GM21529 (cell line): Measurements from ENCODE around the gene ZNF710.
"Not testable (repeated sequence)": the region's sequence is repeated elsewhere in the genome, so short reads cannot be mapped to it uniquely, and the experiment has no call there.

Source experiments
- ATAC-seq: cut with Tn5 transposase; IDR thresholded peaks from one replicate; pipeline ENCODE4 v1.9.1; 2021; ENCODE audit not compliant: unreplicated experiment

ZNF710 gene, protein sequence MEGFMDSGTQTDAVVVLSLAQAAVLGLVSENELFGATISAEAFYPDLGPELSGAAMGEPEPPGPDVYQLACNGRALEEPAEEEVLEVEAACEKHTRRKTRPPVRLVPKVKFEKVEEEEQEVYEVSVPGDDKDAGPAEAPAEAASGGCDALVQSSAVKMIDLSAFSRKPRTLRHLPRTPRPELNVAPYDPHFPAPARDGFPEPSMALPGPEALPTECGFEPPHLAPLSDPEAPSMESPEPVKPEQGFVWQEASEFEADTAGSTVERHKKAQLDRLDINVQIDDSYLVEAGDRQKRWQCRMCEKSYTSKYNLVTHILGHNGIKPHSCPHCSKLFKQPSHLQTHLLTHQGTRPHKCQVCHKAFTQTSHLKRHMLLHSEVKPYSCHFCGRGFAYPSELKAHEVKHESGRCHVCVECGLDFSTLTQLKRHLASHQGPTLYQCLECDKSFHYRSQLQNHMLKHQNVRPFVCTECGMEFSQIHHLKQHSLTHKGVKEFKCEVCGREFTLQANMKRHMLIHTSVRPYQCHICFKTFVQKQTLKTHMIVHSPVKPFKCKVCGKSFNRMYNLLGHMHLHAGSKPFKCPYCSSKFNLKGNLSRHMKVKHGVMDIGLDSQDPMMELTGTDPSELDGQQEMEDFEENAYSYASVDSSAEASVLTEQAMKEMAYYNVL

DNA sequence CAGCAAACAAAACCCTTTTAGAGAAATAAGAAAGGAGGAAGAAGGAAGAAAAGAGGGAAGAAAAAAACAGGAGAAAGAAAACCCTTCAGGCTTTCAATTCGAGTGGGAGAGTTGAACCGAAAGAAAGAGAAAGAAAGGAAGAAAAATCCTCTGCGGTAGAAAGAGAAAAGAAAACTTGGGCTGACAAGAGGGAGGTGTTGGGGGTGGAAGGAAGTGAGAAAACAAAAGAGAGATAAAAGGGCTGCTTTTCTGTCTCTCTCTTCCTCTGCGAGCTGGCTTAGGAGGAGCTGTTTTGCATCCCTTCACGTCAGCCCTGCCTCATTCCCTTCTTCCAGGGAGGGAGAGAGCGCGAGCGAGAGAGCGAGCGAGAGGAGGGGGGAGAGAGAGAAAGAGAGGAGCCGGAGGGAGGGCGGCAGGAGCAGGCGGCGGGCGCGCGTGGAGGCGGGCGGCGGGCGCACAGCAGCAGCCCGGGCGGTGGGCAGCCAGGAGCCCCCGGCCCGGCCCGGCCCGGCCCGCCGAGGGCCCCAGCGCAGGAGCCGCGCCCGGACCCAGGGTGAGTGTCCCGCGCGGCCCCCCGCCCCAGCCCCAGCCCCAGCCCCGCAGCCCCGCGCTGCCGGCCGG, at the start of gene ZNF710:
ZNF710 (plus strand) TSS at position 263 of the 621 bp plus-strand sequence. CDS start 65,814 bp downstream, outside the sequence.
- peak; percentile 39 for ATAC-seq

DNA sequence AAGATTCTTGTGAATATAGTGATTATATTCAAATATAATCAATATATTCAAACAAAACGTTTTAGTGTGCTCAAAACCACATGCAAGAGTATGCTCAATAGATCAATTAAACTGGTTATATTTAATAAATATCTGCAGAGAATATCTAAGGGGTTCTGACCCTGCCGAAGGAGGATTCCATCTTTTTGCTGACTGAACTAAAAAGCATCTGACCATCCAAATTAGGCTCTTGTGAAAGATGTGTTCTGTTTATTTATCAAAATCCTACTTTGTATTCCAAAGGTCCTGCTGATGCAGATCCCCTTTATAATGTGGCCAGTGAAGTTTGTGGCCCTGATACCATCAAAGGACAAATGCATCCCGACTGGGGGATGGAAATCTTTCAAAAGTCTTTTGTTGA, 46.6 kb upstream of the ZNF710 start:
- no peak for ATAC-seq

DNA sequence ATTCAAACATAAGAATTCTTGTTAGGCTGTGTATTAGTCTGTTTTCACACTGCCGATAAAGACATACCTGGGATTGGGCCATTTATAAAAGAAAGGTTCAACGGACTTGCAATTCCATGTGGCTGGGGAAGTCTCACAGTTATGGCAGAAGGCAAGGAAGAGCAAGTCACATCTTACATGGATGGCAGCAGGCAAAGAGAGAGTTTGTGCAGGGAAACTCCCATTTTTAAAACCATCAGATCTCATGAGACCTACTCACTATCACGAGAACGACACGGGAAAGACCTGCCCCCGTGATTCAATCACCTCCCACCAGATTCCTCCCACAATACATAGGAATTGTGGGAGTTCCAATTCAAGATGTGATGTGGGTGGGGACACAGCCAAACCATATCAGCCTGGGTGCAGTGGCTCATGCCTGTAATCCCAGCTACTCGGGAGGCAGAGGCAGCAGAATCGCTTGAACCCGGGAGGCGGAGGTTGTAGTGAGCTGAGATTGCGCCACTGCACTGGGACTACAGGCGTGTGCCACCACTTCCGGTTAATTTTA, 45.6 kb upstream of the ZNF710 start:
- not testable (repeated sequence) for ATAC-seq

DNA sequence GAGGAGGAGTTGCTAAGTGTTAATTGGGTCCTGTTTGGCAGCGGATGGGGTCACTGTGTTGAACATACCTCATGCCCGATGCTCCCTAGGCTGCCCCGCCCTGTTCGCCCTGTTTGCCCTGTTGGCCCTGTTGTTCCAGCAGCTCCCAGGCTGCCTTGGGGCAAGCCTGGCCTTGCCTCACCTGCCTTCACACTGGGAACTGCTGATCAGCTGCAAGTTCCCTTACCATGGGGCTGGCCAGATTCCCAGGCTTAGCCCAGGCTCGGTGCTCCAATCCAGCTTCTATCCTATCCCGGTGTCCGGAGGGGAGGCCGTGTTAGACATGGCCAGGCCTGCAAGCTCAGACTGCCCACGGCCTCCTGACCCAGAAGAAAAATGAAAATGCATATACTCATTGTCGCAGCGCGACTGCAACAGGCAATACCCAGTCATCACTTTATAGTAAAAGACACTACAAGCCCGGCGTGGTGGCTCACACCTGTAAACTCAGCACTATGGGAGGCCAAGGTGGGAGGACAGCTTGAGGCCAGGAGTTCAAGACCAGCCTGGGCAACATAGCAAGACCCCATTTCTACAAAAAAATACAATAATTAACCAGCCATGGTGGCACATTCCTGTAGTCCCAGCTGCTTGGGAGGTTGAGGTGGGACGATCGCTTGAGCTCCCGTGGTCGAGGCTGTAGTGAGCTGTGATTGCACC, 42.9 kb upstream of the ZNF710 start:
- ATAC-seq: no peak

DNA sequence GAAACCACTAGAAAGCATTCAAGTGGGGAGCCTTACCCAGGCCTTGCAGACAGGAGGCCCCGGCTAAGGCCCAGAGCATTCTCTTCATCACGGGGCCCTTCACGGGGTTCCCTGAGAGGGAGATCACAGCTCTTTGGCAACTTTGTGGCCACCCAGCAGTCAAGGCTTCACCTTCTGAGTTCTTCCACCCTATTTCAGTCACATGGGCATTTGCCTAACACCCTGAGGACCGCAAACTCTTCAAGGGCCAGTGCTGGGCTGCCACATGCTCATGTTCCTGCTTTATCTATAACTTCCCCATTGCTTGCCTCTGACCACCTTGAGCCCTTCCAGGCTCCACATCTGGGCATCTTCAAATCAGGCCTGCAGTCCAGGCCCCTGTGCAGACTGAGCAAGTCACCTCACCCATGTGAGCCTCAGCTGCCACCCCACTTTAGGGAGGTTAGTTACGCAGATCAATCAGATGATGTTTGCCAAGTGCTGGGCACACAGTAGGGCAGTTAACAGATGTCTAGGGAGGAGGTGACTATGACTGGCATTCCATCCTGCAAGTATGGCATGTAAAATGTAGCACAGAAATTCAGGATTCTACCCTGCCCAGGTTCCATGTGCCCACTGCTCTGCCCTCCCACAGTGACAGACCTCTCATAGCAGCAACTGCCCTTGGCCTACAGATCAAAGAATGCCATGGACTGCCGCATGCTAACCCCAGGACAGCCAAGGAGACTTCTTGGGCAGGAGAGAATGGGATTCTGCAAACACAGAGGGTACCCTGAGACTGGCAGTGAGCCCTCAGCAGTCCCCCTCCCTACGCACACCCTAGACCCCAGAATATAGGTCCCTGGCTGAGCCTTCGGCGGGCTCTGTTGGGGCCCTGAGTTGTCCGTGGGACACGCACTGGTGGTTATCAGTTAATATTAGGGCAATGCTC, 37.6 kb upstream of the ZNF710 start:
- ATAC-seq: no peak

DNA sequence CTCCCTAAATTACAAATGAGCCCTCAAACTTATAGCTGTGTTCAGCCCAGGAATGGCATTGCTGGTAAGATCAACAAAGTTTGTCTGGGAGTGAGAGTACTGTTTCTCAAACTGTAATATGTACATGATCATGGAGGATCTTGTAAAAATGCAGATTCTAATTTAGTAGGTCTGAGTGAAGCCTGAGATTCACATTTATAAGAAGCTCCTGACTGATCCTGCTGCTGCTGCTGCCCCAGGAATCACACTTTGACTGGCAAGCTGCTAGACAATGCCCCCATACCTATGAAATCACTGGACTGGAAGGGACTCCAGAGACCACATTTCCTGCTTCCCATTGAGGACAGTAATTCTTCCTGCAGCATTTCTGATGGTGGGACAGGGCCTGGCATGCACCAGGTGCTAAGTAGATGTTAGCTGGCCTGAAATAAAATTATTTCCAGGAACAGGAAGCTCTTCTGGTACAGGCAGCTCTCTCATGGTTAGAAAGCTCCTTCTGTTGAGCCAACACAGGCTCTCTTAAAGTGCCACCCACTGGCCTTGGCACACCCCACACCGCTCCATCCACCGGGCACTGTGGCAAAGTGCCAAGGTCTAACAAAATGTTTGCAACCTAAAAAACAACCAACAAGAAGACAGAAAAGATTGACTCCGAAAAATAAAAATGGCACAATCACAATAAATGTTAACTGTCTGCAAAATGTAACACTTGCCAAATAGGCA, 36.7 kb upstream of the ZNF710 start:
- no peak for ATAC-seq

DNA sequence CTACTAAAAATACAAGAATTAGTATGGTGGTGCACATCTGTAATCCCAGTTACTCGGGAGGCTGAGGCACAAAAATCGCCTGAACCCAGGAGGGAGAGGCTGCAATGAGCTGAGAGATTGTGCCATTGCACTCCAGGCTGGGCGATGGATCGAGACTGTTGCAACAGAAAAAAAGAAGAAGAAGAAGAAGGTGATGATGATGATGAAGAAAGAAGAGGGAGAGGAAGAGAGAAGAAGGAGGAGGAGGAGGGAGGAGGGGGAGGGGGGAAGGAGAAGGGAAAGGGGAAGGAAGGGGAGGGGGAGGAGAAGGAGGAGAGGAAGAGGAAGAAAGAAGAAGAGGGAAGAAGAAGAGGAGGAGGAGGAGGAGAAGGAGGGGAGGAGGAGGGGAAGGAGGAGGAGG, 33.2 kb upstream of the ZNF710 start:
- no peak for ATAC-seq

DNA sequence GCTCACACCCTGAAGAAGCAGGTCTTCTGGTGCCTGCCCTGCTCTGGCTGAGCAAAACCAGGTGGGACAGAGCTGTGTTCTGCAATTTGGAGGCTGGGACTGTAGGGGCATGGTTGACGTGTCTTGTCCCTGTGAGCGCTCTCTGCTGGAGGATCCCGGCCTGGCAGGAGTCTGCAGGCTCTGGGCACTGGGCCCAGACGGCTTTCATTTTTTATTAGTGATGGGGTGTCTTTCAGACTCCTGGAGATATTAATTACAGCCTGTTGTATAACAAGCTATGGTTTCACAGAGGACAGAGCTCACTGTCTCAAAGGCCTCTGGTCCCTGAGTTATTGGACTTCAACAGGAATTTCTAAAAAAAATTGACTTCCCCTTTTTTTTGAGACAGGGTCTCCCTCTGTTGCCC, 29.5 kb upstream of the ZNF710 start:
- peak; percentile 85 for ATAC-seq

DNA sequence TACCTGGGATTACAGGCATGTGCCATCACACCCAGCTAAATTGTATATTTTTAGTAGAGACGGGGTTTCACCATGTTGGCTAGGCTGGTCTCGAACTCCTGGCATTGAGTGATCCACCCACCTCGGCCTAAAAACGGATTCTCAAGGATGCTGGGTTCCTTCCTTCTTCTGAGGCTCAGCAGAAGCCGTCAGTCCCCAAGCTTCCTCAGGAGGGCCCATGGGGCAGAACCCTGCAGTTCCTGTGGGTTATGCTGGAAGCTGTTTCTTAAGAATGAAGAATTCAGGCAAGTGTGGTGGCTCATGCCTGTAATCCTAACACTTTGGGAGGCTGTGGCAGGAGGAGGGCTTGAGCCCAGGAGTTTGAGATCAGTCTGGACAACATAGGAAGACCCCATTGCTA, 29.0 kb upstream of the ZNF710 start:
- no peak for ATAC-seq

DNA sequence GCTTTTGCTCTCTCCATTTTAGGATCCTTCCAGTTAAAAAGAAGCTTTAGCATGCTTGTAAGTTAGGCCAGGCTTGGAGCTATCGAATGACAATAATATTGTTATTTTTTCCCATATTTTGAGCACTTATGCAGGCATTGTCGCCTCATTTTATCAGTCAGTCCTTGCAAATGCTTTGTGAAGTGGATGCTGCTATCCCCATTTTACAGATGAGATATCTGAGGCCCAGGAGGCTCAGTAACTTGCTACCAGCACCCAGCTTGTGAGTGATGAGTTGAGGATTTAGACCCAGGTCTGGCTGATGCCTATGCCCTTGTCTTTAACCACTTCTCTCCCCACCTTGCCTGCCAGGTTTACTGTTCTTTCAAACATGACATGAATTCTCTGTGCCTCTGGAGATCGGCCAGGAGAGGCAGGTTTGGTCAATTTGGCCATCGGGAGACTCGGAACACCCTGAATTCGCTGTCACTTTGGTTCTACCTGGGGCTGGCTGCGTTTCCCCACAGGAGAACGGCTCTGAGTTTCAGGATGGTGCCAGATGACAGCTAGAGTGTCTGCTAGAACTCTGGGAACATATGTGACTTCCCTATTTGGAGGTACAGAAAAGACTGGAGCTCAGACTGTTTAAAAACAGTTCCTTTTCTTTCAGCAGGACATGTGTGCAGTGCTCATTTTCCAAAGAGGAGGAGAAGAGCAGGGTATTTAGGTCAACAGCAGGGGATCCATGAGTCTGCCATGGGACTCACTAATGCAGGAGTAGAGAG, 25.5 kb upstream of the ZNF710 start:
- ATAC-seq: no peak

DNA sequence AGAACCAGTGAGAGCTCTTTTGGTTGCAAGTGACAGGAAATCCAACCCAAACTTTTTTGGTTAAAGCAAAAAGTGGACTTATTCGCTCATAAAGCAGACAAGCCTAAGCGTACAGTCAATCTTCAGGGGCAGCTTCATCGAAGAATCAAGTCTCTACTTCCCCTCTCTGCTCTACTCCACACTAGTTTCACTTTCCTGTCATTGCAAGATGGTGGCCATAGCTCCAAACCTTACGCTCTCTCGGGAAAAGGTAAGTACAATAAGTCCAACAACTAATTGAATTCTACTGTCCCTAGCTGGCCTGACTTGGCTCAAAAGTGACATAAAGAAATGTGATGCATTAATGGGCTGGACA, 24.9 kb upstream of the ZNF710 start:
- ATAC-seq: no peak

DNA sequence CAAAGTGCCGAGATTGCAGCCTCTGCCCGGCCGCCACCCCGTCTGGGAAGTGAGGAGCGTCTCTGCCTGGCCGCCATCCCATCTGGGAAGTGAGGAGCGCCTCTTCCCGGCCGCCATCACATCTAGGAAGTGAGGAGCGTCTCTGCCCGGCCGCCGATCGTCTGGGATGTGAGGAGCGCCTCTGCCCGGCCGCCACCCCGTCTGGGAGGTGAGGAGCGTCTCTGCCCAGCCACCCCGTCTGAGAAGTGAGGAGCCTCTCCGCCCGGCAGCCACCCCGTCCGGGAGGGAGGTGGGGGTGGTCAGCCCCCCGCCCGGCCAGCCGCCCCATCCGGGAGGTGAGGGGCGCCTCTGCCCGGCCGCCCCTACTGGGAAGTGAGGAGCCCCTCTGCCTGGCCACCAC, 23.3 kb upstream of the ZNF710 start:
- ATAC-seq: not testable (repeated sequence)

DNA sequence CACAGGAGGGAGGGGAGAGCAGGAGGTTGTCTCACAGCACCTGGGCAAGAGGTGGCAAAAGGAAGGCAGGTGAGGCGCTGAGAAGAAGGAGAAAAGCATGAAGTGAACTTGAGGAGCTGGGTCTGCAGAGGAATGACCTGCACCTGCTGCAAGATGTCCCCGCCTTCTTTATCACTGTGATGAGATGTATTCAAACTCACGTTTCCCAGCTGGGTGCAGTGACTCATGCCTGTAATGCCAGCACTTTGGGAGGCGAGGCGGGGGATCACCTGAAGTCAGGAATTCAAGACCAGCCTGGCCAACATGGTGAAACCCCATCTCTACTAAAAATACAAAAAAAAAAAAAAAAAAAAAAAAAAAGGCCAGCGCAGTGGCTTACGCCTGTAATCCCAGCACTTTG, 22.2 kb upstream of the ZNF710 start:
- ATAC-seq: no peak

DNA sequence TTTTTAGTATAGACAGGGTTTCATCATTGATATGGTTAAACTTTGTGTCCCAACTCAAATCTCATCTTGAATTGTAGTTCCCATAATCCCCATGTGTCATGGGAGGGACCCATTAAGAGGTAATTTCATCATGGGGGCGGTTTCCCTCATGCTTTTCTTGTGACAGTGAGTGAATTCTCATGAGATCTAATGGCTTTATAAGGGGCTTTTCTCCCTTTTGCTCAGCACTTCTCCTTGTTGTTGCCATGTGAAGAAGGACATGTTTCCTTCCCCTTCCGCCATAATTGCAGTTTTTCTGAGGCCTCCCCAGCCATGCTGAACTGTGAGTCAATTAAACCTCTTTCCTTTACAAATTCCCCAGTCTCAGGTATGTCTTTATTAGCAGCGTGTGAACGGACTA, 20.2 kb upstream of the ZNF710 start:
- ATAC-seq: no peak

DNA sequence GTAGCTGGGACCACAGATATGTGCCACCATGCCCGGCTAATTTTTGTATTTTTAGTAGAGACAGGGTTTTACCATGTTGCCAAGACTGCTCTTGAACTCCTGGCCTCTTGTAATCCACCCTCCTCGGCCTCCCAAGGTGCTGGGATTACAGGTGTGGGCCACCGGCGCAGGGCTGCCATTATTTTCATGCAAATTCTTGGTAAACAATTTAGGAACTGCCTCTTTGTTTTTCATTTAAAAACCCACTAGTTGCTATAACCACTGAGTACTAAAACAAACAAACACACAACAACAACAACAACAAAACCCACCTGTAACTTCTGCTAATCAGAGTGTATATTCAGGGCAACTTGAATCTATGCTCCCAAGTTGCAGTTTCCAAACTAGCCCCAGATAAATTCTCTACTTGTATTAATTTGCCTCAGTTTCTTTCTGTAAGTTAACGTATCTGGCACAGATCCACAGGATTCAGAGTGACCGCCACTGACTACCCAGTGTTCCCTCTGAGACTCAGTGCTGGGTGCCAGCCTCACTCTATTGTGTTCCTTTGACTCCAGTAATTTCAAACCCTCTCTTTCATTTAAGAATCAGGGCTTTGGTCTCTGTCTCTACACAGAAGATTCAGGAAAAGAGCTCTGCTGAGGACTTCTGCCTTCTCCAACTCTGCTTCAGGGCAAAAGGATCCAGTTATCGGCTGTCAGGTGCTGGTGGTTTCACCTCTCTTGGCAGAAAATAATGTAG, 18.6 kb upstream of the ZNF710 start:
- no peak for ATAC-seq

DNA sequence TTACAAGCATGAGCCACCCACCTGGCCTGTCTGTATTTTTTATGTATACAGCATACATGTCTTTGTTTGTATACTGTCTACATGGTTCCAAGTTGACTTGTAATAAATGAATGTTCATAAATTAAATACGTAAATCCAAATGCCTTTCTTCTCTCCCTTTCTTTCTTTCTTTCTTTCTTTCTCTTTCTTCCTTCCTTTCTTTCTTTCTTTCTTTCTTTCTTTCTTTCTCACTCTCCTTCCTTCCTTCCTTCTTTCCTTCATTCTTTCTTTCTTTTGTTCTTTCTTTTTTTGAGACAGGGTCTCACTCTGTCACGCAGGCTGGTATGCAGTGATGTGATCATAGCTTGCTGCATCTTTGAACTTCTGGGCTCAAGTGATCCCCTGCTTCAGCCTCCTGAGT, 17.1 kb upstream of the ZNF710 start:
- ATAC-seq: no peak

DNA sequence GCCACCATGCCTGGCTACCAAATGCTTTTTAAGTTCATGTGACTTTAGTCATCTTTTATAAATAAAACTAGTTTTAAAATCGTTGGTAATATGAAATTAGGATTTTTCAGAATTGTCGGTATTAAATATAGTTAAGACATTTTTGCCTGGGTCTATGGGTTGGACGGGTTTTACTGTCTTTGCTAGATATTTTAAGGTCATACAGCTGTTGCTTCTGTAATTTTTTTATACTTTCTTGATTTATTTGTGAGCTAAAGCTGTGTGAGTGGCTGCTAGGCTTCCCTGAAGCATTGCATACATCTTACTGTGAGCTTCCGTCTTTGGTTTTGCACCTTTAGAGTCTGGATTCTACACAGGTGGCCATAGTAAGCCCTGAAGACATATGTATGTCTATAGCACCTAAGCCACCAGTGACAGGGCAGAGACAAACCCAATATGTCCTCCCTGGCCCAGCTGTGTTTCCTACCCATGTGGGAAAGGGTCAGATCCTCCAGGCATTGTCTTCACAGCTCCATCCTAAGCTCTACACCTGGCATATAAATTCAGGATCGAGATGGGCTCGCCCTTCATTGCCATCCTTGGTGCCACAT, 16.6 kb upstream of the ZNF710 start:
- no peak for ATAC-seq

DNA sequence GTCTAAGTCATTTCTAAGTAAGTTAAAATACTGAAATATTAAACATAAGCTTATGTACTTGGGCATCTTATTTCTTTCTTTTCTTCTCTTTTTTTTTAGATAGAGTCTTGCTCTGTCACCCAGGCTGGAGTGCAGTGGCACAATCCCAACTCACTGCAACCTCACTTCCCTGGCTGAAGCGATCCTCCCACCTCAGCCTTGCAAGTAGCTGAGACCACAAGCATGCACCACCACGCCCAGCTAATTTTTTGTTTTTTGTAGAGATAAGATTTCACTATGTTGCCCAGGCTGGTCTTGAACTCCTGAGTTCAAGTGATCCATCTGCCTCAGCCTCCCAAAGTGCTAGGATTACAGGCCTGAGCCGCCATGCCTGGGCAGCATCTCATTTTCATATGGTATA, 16.0 kb upstream of the ZNF710 start:
- ATAC-seq: no peak
